Keratinocyte (primary cell): ENCODE results near the gene ZNF423. TPM values are rescaled to one million over a fixed set of nuclear protein-coding genes. Genes with fewer than 3 reads are reported as not detected.

Experiments used
- DNase-seq: peaks from one replicate; pipeline ENCODE4 v3.0.0-alpha.2; 2011; ENCODE audit warnings: low read depth, missing footprints, low spot score
- FAIRE-seq: peaks from 2 replicates; lab custom pipeline; 2011; peaks lifted over from hg19 to GRCh38; lab: Jason Lieb, UNC
- H2AFZ ChIP-seq: 2 replicates; pipeline ENCODE4 v1.6.0; 2012; ENCODE audit warnings: low read length, control low read depth, inconsistent platforms; ENCODE audit not compliant: control insufficient read depth
- H3K27ac ChIP-seq: 2 replicates; pipeline ENCODE4 v1.5.1; 2011; ENCODE audit warnings: low read length; ENCODE audit not compliant: control insufficient read depth, insufficient read depth
- H3K27me3 ChIP-seq: 3 replicates; pipeline ENCODE4 v1.6.0; 2011; ENCODE audit warnings: low read length; ENCODE audit not compliant: control insufficient read depth, insufficient read depth; ENCODE audit errors: extremely low read depth
- H3K36me3 ChIP-seq, 2 experiments: 2 replicates in 1 of 2; 3 replicates in 1 of 2; pipeline ENCODE4 v1.5.1; 2011; ENCODE audit warnings: low read length in 2 of 2, mild to moderate bottlenecking in 1 of 2; ENCODE audit not compliant: control insufficient read depth in 2 of 2, insufficient read depth in 2 of 2; ENCODE audit errors: extremely low read depth in 1 of 2
- H3K4me1 ChIP-seq: 3 replicates; pipeline ENCODE4 v1.5.1; 2011; ENCODE audit warnings: low read length; ENCODE audit not compliant: control insufficient read depth, insufficient read depth; ENCODE audit errors: extremely low read depth
- H3K4me2 ChIP-seq: 3 replicates; pipeline ENCODE4 v1.6.0; 2011; ENCODE audit warnings: low read depth, low read length; ENCODE audit not compliant: control insufficient read depth, insufficient read depth; ENCODE audit errors: extremely low read depth
- H3K4me3 ChIP-seq, 3 experiments: fragments of 200-600 bp in 1 of 3; sonication (generic) in 1 of 3; 2 replicates in 2 of 3; 3 replicates in 1 of 3; pipeline ENCODE4 v1.5.1; 2011 to 2016; ENCODE audit warnings: low read length in 3 of 3, mild to moderate bottlenecking in 3 of 3, control low read depth in 2 of 3, inconsistent platforms in 1 of 3, low read depth in 1 of 3, mixed read lengths in 1 of 3, mixed run types in 1 of 3, moderate library complexity in 1 of 3; ENCODE audit not compliant: control insufficient read depth in 2 of 3, insufficient read depth in 2 of 3; ENCODE audit errors: extremely low read depth in 1 of 3
- H3K79me2 ChIP-seq: 2 replicates; pipeline ENCODE4 v1.6.0; 2012; ENCODE audit warnings: low read length; ENCODE audit not compliant: control insufficient read depth, insufficient read depth
- H3K9ac ChIP-seq: 3 replicates; pipeline ENCODE4 v1.6.0; 2011; ENCODE audit warnings: low read length; ENCODE audit not compliant: control insufficient read depth, insufficient read depth; ENCODE audit errors: extremely low read depth
- H3K9me1 ChIP-seq: 3 replicates; pipeline ENCODE4 v1.6.0; 2011; ENCODE audit warnings: low read length; ENCODE audit not compliant: control insufficient read depth, insufficient read depth; ENCODE audit errors: extremely low read depth
- H3K9me3 ChIP-seq: 2 replicates; pipeline ENCODE4 v1.5.1; 2012; ENCODE audit warnings: low read depth, low read length; ENCODE audit not compliant: control insufficient read depth
- H4K20me1 ChIP-seq: 3 replicates; pipeline ENCODE4 v1.6.0; 2011; ENCODE audit warnings: low read length; ENCODE audit not compliant: control insufficient read depth, insufficient read depth; ENCODE audit errors: extremely low read depth
- CTCF ChIP-seq, 3 experiments: IDR thresholded peaks in 1 of 3; conservative IDR thresholded peaks in 1 of 3; optimal IDR thresholded peaks in 1 of 3; 2 replicates in 2 of 3; 3 replicates in 1 of 3; pipeline versions ENCODE3 to v1.5.1; 2011; ENCODE audit warnings: low read length in 3 of 3, mild to moderate bottlenecking in 3 of 3, moderate library complexity in 2 of 3, control low read depth in 1 of 3, inconsistent platforms in 1 of 3; ENCODE audit not compliant: insufficient read depth in 2 of 3; ENCODE audit errors: extremely low read depth in 1 of 3
- EZH2 ChIP-seq: IDR thresholded peaks from one replicate; pipeline ENCODE4 v1.6.1; 2012; ENCODE audit warnings: inconsistent platforms, mild to moderate bottlenecking, low read length, moderate library complexity
- dilution Hi-C: fragments of 300-500 bp; cut with MboI; formaldehyde crosslinking; loops from one replicate; pipeline ENCODE4 v1.7.0; 2020; ENCODE audit warnings: low sequenced_read_pairs; ENCODE audit not compliant: extremely low pct_ligation_motif_present
- polyA plus RNA-seq, 5 experiments: library from polyadenylated mRNA; depleted of rRNA in 3 of 5; stranded (reverse) in 3 of 5; stranded (forward) in 1 of 5; unstranded in 1 of 5; fragments of >200 nt; gene quantifications; 1 replicate in 1 of 5; 2 replicates in 3 of 5; 3 replicates in 1 of 5; pipeline versions ENCODE4 v1.2.1 to v1.2.3, GENCODE V29; 2011 to 2012; ENCODE audit warnings: missing spikeins in 2 of 5, low read depth in 1 of 5, low replicate concordance in 1 of 5

The ZNF423 gene
- polyA plus RNA-seq, 1 donor (not counting 4 experiments of a cell fraction or from before 2014, with no cell fraction given), result 0.05 TPM

- no peak overlapping the region for H3K4me2 ChIP-seq
- H3K36me3 ChIP-seq, result no peaks in the 10 kb centered on the region
- dilution Hi-C loops, result no loop called here
- no peak overlapping the region for H3K27ac ChIP-seq
- H3K4me1 ChIP-seq, result no peaks in the 10 kb centered on the region
- peaks cover 10% of the 10 kb centered on the region for H3K27me3 ChIP-seq
- TF ChIP-seq CTCF (optimal IDR thresholded peaks at IDR 0.05 in 1 of 3, IDR thresholded peaks at IDR 0.05 in 1 of 3, conservative IDR thresholded peaks at IDR 0.05 in 1 of 3; ENCODE audit: extremely low read depth in 1 of 3, insufficient read depth in 2 of 3, low read length in 3 of 3) (no peak), EZH2 (no peak)
- no peaks in the 10 kb centered on the region for H3K9me1 ChIP-seq
- H3K9ac ChIP-seq, result no peak overlapping the region
- H2AFZ ChIP-seq, result no peak overlapping the region
- FAIRE-seq, result no peak
- H3K79me2 ChIP-seq, result no peaks in the 10 kb centered on the region
- no peaks in the 10 kb centered on the region for H3K9me3 ChIP-seq
- H3K4me3 ChIP-seq, result no peak overlapping the region
- DNase-seq, result no peak
- H4K20me1 ChIP-seq, result no peaks in the 10 kb centered on the region
These were observed 22.8 kb downstream of the ZNF423 start for GRCh38 chr16:49833085-49833484.

- H3K4me1 ChIP-seq, result no peaks in the 10 kb centered on the region
- no peak overlapping the region for H3K4me2 ChIP-seq
- no peaks in the 10 kb centered on the region for H3K9me1 ChIP-seq
- H4K20me1 ChIP-seq, result no peaks in the 10 kb centered on the region
- no peak overlapping the region for H2AFZ ChIP-seq
- no peak for TF ChIP-seq CTCF (optimal IDR thresholded peaks at IDR 0.05 in 1 of 3, IDR thresholded peaks at IDR 0.05 in 1 of 3, conservative IDR thresholded peaks at IDR 0.05 in 1 of 3; ENCODE audit: extremely low read depth in 1 of 3, insufficient read depth in 2 of 3, low read length in 3 of 3)
- no peak for TF ChIP-seq EZH2
- no peaks in the 10 kb centered on the region for H3K9me3 ChIP-seq
- dilution Hi-C loops, result no loop called here
- no peak overlapping the region for H3K4me3 ChIP-seq
- H3K27ac ChIP-seq, result no peak overlapping the region
- DNase-seq (no peak), FAIRE-seq (no peak)
- H3K79me2 ChIP-seq, result no peaks in the 10 kb centered on the region
- H3K27me3 ChIP-seq, result peaks cover under 1% of the 10 kb centered on the region
- H3K9ac ChIP-seq, result no peak overlapping the region
- no peaks in the 10 kb centered on the region for H3K36me3 ChIP-seq
These were observed 23.7 kb downstream of the ZNF423 start for GRCh38 chr16:49832177-49832576.
